SK-N-SH (cell line): Measurements from ENCODE around the gene SLC24A3. TPM values are rescaled to one million over a fixed set of nuclear protein-coding genes. Genes with fewer than 3 reads are reported as not detected.

Source experiments
- CTCF ChIA-PET: fragments of 300-600, 350-600 bp; formaldehyde crosslinking; extraction: SDS; loops from one replicate; lab custom pipeline; 2021; lab: Yijun Ruan, JAX
- POLR2A ChIA-PET: fragments of 350-600 bp; sonication (Branson Sonifier 250); formaldehyde crosslinking; extraction: SDS; loops from one replicate; lab custom pipeline; 2020; ENCODE audit warnings: antibody characterized with exemption, inconsistent platforms; lab: Yijun Ruan, JAX
- DNase-seq: peaks from one replicate; pipeline ENCODE4 v3.0.0; 2012
- H2AFZ ChIP-seq: fragments of 200-600 bp; sonication (generic); 2 replicates; pipeline ENCODE4 v1.8.1; 2016; ENCODE audit warnings: antibody characterized with exemption, mild to moderate bottlenecking, low read depth
- H3F3A ChIP-seq: fragments of 200-600 bp; sonication (generic); replicated peaks from 2 replicates; pipeline ENCODE3; 2016; ENCODE audit warnings: antibody characterized with exemption, mild to moderate bottlenecking; ENCODE audit not compliant: insufficient read depth
- H3K27ac ChIP-seq, 2 experiments: fragments of 200-500 bp in 1 of 2; fragments of 200-600 bp in 1 of 2; sonication (Bioruptor generic) in 1 of 2; sonication (generic), shearing (Covaris generic) in 1 of 2; 2 replicates each; pipeline versions ENCODE4 v1.5.1 to v1.6.1; 2014 to 2016; ENCODE audit warnings: low read depth in 2 of 2, inconsistent platforms in 1 of 2, low read length in 1 of 2, mild to moderate bottlenecking in 1 of 2, mixed read lengths in 1 of 2
- H3K27me3 ChIP-seq: fragments of 200-600 bp; sonication (generic), shearing (Covaris generic); 2 replicates; pipeline ENCODE4 v1.6.1; 2016; ENCODE audit warnings: mixed run types; ENCODE audit not compliant: insufficient read depth
- H3K36me3 ChIP-seq, 2 experiments: fragments of 200-500 bp in 1 of 2; fragments of 200-600 bp in 1 of 2; sonication (Bioruptor generic) in 1 of 2; sonication (generic) in 1 of 2; replicated peaks in 1 of 2; 2 replicates each; pipeline versions ENCODE3 to v1.5.1; 2014 to 2016; ENCODE audit warnings: low read length in 1 of 2, mild to moderate bottlenecking in 1 of 2; ENCODE audit not compliant: insufficient read depth in 2 of 2, control insufficient read depth in 1 of 2
- H3K4me1 ChIP-seq, 2 experiments: fragments of 200-500 bp in 1 of 2; fragments of 200-600 bp in 1 of 2; sonication (Bioruptor generic) in 1 of 2; sonication (generic), shearing (Covaris generic) in 1 of 2; 2 replicates each; pipeline versions ENCODE4 v1.5.1 to v1.6.1; 2014 to 2016; ENCODE audit warnings: low read depth in 1 of 2, low read length in 1 of 2, mixed run types in 1 of 2; ENCODE audit not compliant: insufficient read depth in 2 of 2, control insufficient read depth in 1 of 2
- H3K4me2 ChIP-seq: fragments of 200-600 bp; sonication (generic), shearing (Covaris generic); 2 replicates; pipeline ENCODE4 v1.6.1; 2017; ENCODE audit warnings: mixed run types
- H3K4me3 ChIP-seq, 2 experiments: fragments of 200-500 bp in 1 of 2; fragments of 200-600 bp in 1 of 2; sonication (Bioruptor generic) in 1 of 2; sonication (generic), shearing (Covaris generic) in 1 of 2; 2 replicates each; pipeline versions ENCODE4 v1.5.1 to v1.8.1; 2014 to 2016; ENCODE audit warnings: low read depth in 2 of 2, inconsistent platforms in 1 of 2, low read length in 1 of 2, mild to moderate bottlenecking in 1 of 2, mixed read lengths in 1 of 2, moderate library complexity in 1 of 2
- H3K79me2 ChIP-seq: fragments of 200-600 bp; sonication (generic); 2 replicates; pipeline ENCODE4 v1.8.1; 2017; ENCODE audit warnings: mild to moderate bottlenecking; ENCODE audit not compliant: insufficient read depth
- H3K9ac ChIP-seq: fragments of 200-600 bp; sonication (generic); 2 replicates; pipeline ENCODE4 v1.6.1; 2017; ENCODE audit warnings: mixed run types
- H3K9me2 ChIP-seq: fragments of 200-600 bp; sonication (generic); 2 replicates; pipeline ENCODE4 v1.6.1; 2017; ENCODE audit warnings: mixed run types
- H3K9me3 ChIP-seq: fragments of 200-600 bp; sonication (generic); 2 replicates; pipeline ENCODE4 v1.6.1; 2017; ENCODE audit warnings: mixed run types, mild to moderate bottlenecking, moderate library complexity
- H4K20me1 ChIP-seq: fragments of 200-600 bp; sonication (generic); 2 replicates; pipeline ENCODE4 v1.6.1; 2017; ENCODE audit warnings: mild to moderate bottlenecking, mixed run types; ENCODE audit not compliant: insufficient read depth
- ELF1 ChIP-seq: IDR thresholded peaks from 2 replicates; pipeline ENCODE4 v1.4.0; 2012
- EP300 ChIP-seq, 2 experiments: IDR thresholded peaks; 2 replicates each; pipeline versions ENCODE4 v1.4.0 to v1.6.1; 2012; ENCODE audit warnings: borderline replicate concordance in 1 of 2, low read depth in 1 of 2, low read length in 1 of 2
- EZH2phosphoT487 ChIP-seq: fragments of 200-600 bp; sonication (generic); IDR thresholded peaks from 2 replicates; pipeline ENCODE4 v1.6.1; 2017; ENCODE audit warnings: low read depth, mixed run types, mild to moderate bottlenecking, antibody characterized with exemption, moderate library complexity, borderline replicate concordance
- FOSL2 ChIP-seq: IDR thresholded peaks from 2 replicates; pipeline ENCODE4 v1.4.0; 2012; ENCODE audit warnings: low read depth, mild to moderate bottlenecking, moderate library complexity, borderline replicate concordance
- GATA2 ChIP-seq: sonication (generic); formaldehyde crosslinking; IDR thresholded peaks from 2 replicates; pipeline ENCODE4 v1.5.0; 2020; ENCODE audit warnings: mild to moderate bottlenecking, missing genetic modification reagents
- JUND ChIP-seq: IDR thresholded peaks from 2 replicates; pipeline ENCODE4 v1.4.0; 2012
- PBX3 ChIP-seq: IDR thresholded peaks from 2 replicates; pipeline ENCODE4; 2012
- POLR2AphosphoS5 ChIP-seq: IDR thresholded peaks from 2 replicates; pipeline ENCODE4 v1.6.1; 2012; ENCODE audit warnings: low read depth, low read length
- REST ChIP-seq: IDR thresholded peaks from 2 replicates; pipeline ENCODE4 v1.6.1; 2012; ENCODE audit warnings: mild to moderate bottlenecking, low read depth, low read length, moderate library complexity
- SIN3A ChIP-seq: IDR thresholded peaks from 2 replicates; pipeline ENCODE4 v1.6.1; 2012; ENCODE audit warnings: low read depth, mild to moderate bottlenecking, low read length, moderate library complexity, borderline replicate concordance
- USF1 ChIP-seq: IDR thresholded peaks from 2 replicates; pipeline ENCODE4 v1.4.0; 2012; ENCODE audit warnings: low read depth, borderline replicate concordance
- ZBTB33 ChIP-seq: IDR thresholded peaks from 2 replicates; pipeline ENCODE4 v1.4.0; 2012; ENCODE audit warnings: low read depth, borderline replicate concordance
- WGBS: methylation state at CpG from one replicate; pipeline ENCODE4 v1.1.6; 2017; ENCODE audit warnings: low lambda C conversion rate; 5-methylcytosine and 5-hydroxymethylcytosine counted together
- polyA plus RNA-seq, 3 experiments: library from polyadenylated mRNA; depleted of rRNA; stranded (reverse); fragments of >200 nt; gene quantifications; 2 replicates each; pipeline ENCODE4 v1.2.3, GENCODE V29; 2012
- TF ChIP-seq, protein P1 (sequence below): IDR thresholded peaks from 2 replicates; pipeline ENCODE4 v1.4.0; 2012; ENCODE audit warnings: low read depth
- TF ChIP-seq, protein P2 (sequence below): fragments of 150-350 bp; IDR thresholded peaks from 2 replicates; pipeline ENCODE4 v1.6.1; 2016; ENCODE audit warnings: mild to moderate bottlenecking, low read depth, low read length
- TF ChIP-seq, protein P3 (sequence below): fragments of 200-600 bp; sonication (generic); IDR thresholded peaks from 2 replicates; pipeline ENCODE4 v1.6.1; 2017; ENCODE audit warnings: antibody characterized with exemption, mild to moderate bottlenecking, moderate library complexity

SLC24A3 gene
- polyA plus RNA-seq, 1 of the 3 experiments (the other 2 are of a cell fraction) = not detected

DNA sequence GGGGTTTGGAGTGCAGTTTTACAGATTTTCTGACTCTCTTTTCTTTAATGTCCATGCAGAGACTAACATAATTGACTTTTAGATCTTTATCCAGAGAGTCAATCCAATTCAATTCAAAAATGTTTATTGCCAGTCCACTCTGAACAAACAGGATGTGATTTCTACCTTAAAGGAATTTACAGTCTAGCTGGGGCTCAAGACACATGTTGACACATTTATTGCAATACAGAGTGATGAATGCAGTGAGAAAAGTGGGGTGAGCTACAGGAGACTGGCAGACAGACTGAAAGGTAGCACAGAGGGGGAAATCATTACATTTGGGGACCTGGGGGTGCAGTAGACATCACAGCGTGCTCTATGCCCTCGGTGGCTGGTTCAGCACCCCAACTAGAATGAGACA, 193.9 kb downstream of the SLC24A3 start (continued):
- no peak for TF ChIP-seq REST
- TF ChIP-seq, protein P1, sequence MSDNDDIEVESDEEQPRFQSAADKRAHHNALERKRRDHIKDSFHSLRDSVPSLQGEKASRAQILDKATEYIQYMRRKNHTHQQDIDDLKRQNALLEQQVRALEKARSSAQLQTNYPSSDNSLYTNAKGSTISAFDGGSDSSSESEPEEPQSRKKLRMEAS = no peak
- TF ChIP-seq, protein P2, sequence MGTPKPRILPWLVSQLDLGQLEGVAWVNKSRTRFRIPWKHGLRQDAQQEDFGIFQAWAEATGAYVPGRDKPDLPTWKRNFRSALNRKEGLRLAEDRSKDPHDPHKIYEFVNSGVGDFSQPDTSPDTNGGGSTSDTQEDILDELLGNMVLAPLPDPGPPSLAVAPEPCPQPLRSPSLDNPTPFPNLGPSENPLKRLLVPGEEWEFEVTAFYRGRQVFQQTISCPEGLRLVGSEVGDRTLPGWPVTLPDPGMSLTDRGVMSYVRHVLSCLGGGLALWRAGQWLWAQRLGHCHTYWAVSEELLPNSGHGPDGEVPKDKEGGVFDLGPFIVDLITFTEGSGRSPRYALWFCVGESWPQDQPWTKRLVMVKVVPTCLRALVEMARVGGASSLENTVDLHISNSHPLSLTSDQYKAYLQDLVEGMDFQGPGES = no peak

DNA sequence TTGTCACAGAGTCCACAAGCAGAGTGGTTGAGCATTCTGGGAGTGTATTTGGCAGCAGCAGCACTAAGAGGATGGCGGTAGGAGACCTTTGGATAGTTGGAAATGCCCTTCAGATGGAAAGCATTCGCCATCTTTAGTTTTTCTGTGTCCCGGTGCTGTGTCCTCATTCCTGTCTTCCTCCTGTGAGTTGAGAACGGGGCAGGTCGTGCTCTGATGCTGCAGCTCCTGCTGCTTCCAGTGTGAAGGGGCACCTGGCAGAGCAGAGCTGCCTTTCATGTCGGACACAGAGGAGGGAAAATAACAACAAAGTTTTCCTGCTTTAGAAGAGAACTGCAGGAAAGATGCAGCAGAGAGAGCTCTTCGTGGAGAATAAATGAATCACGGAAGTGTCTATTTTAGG, 194.8 kb downstream of the SLC24A3 start:
- H3K4me2 ChIP-seq = no peak overlapping the region
- WGBS = 10% methylated on average over 8 of the region's 8 CpGs
- no peak overlapping the region for H3K4me3 ChIP-seq
- H3K9me2 ChIP-seq = no peaks in the 10 kb centered on the region
- H3K27ac ChIP-seq = no peak overlapping the region
- H3K9me3 ChIP-seq = no peaks in the 10 kb centered on the region
- POLR2A ChIA-PET = no interaction called here
- DNase-seq = no peak
- H3K27me3 ChIP-seq = no peaks in the 10 kb centered on the region; the same call in 1 of the 2 replicates
- H3F3A ChIP-seq = no peaks in the 10 kb centered on the region
- no peak for TF ChIP-seq ZBTB33
- no peak for TF ChIP-seq JUND
- TF ChIP-seq EZH2phosphoT487 = no peak
- TF ChIP-seq USF1 = no peak
- no peak for TF ChIP-seq PBX3
- TF ChIP-seq POLR2AphosphoS5 = no peak
- TF ChIP-seq GATA2 (CRISPR knock-in tag) = no peak
- no peak for TF ChIP-seq FOSL2
- TF ChIP-seq, protein P3, sequence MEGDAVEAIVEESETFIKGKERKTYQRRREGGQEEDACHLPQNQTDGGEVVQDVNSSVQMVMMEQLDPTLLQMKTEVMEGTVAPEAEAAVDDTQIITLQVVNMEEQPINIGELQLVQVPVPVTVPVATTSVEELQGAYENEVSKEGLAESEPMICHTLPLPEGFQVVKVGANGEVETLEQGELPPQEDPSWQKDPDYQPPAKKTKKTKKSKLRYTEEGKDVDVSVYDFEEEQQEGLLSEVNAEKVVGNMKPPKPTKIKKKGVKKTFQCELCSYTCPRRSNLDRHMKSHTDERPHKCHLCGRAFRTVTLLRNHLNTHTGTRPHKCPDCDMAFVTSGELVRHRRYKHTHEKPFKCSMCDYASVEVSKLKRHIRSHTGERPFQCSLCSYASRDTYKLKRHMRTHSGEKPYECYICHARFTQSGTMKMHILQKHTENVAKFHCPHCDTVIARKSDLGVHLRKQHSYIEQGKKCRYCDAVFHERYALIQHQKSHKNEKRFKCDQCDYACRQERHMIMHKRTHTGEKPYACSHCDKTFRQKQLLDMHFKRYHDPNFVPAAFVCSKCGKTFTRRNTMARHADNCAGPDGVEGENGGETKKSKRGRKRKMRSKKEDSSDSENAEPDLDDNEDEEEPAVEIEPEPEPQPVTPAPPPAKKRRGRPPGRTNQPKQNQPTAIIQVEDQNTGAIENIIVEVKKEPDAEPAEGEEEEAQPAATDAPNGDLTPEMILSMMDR = no peak
- no peak for TF ChIP-seq SIN3A
- no peak for TF ChIP-seq EP300 (IDR thresholded peaks at IDR 0.05; ENCODE audit: borderline replicate concordance in 1 of 2, low read depth in 1 of 2, low read length in 1 of 2)
- TF ChIP-seq ELF1 = no peak
- no peak overlapping the region for H2AFZ ChIP-seq
- H3K36me3 ChIP-seq = no peaks in the 10 kb centered on the region
- CTCF ChIA-PET = no interaction called here
- no peaks in the 10 kb centered on the region for H4K20me1 ChIP-seq
- no peaks in the 10 kb centered on the region; a peak in 1 of 4 replicates for H3K4me1 ChIP-seq
- no peaks in the 10 kb centered on the region for H3K79me2 ChIP-seq
- H3K9ac ChIP-seq = no peak overlapping the region
